ENCODE data around the gene GIPC2.
"Not testable (repeated sequence)": the region's sequence is repeated elsewhere in the genome, so short reads cannot be mapped to it uniquely, and the experiment has no call there.

The GIPC2 gene, protein sequence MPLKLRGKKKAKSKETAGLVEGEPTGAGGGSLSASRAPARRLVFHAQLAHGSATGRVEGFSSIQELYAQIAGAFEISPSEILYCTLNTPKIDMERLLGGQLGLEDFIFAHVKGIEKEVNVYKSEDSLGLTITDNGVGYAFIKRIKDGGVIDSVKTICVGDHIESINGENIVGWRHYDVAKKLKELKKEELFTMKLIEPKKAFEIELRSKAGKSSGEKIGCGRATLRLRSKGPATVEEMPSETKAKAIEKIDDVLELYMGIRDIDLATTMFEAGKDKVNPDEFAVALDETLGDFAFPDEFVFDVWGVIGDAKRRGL

DNA sequence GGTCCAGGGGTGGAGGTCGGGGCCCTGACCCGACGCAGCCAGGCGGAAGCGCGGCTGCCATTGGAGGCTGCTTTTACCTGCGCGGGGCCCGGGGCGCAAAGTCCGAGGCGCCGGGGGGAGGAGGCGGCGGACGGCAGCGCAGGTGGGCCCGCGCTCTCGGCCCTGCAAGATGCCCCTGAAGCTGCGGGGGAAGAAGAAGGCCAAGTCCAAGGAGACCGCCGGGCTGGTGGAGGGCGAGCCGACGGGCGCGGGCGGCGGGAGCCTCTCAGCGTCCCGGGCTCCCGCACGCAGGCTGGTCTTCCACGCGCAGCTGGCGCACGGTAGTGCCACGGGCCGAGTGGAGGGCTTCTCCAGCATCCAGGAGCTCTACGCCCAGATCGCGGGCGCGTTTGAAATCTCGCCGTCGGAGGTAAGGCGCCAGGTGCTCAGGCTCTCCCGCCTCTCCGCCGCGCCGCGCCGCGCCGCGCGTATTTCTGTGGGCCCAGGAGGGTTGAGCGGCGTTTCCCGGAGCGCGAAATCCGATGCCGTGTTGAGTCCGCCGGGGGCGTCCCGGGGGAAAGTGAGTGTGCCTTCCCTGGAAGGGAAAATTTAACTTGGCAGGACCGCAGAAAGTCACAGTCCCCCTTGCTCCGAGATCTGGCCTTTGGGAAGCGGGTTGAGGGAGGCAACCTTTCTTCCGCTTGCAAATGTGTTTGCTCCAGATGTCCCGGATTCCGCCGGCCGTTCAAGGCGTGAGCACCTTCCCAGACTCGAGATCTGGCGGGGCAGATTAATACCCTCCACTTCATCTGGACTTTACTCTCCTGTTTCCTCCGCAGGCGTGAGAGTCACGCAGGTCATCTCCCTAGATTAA lies at the start of gene GIPC2:
Gene GIPC2, plus strand, starts transcription at position 41 of the 853 bp plus-strand sequence. Its CDS starts 129 bp downstream, at position 170.
- Mint-ChIP-seq H3K27me3 (ENCODE audit: low read depth) (peaks cover 53% of the 10 kb centered on the region), H3K4me3 (peak within 1 kb of the TSS; percentile 68), H3K9me3 (no peaks in the 10 kb centered on the region), H3K36me3 (ENCODE audit: low read depth) (no peaks in the 10 kb centered on the region), H3K27ac (no peak within 1 kb of the TSS), H3K4me1 (ENCODE audit: low read depth) (peaks cover 13% of the 10 kb centered on the region)

DNA sequence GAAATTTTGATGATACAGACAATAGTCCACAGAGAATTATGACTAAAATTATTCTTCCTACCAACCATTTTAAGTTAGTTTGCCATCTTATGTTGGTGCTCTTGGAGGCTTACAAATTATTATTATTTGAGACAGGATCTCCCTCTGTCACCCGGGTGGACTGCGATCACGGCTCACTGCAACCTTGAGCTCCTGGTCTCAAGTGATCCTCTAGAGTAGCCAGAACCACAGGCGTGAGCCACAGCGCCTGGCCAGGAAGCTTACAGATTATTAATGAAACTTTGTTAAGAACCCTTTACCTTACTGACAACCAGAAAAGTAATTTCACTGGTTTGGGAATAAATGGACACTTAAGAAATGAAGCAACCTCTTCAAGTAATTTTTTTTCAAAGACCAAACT lies 49.0 kb upstream of the GIPC2 start:
- peaks cover 6% of the 10 kb centered on the region for H3K36me3 Mint-ChIP-seq (ENCODE audit: low read depth)
- no peak overlapping the region for H3K27ac Mint-ChIP-seq
- H3K9me3 Mint-ChIP-seq: no peaks in the 10 kb centered on the region
- peaks cover 2% of the 10 kb centered on the region for H3K4me1 Mint-ChIP-seq (ENCODE audit: low read depth)
- H3K27me3 Mint-ChIP-seq (ENCODE audit: low read depth): no peaks in the 10 kb centered on the region
- no peak overlapping the region for H3K4me3 Mint-ChIP-seq

DNA sequence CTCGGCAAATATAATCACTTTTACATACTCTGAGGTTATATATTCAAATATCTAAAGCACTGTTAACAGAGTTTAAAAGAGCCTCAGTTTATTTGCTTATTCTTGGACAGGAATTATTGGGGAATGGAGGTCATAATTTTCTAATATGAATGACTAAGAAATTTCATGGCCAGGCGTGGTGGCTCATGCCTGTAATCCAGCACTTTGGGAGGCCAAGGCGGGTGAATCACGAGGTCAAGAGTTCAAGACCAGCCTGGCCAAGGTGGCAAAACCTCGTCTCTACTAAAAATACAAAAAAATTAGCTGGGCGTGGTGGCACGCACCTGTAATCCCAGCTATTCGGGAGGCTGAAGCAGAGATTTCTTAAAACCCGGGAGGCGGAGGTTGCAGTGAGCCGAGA lies 45.2 kb upstream of the GIPC2 start:
- not testable (repeated sequence) for H3K36me3 Mint-ChIP-seq (ENCODE audit: low read depth)
- peaks cover 16% of the 10 kb centered on the region for H3K4me1 Mint-ChIP-seq (ENCODE audit: low read depth)

DNA sequence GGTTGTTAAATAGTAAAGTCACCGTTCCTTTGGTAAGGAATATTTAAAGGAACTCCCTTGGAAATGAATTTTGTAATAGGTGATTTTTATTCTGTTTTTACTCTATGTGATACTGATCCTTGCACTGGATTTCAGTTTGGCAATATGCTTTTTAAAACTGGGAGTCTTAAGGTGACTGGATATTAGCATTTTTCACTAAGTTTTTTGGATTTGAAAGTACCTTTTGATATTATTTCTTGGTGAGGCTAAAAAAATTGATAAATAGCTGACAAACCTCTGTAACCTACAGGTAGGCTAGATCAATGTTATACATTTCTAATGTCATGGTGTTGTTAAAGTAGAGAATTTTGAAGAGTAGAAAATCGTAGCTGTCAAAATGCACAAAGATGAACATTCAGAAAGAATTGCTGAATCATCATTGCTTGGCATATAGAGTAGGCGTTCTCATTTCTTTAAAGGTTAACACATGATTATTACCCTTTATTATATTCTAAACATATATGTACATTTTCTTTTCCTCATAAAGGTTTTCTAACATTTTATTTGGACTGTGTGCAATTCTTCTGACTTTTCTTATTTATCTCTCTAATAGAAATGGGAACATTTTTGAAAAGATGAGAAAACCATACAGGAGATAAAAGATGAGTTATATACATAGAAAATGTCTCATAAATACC lies 42.6 kb upstream of the GIPC2 start:
- H3K4me1 Mint-ChIP-seq (ENCODE audit: low read depth): peaks cover 24% of the 10 kb centered on the region
- no peak overlapping the region for H3K4me3 Mint-ChIP-seq
- peaks cover 3% of the 10 kb centered on the region for H3K27me3 Mint-ChIP-seq (ENCODE audit: low read depth)

More for the DNA sequence above, 45.2 kb upstream of the GIPC2 start:
- not testable (repeated sequence) for H3K4me3 Mint-ChIP-seq; H3K27ac Mint-ChIP-seq; H3K27me3 Mint-ChIP-seq (ENCODE audit: low read depth); H3K9me3 Mint-ChIP-seq

DNA sequence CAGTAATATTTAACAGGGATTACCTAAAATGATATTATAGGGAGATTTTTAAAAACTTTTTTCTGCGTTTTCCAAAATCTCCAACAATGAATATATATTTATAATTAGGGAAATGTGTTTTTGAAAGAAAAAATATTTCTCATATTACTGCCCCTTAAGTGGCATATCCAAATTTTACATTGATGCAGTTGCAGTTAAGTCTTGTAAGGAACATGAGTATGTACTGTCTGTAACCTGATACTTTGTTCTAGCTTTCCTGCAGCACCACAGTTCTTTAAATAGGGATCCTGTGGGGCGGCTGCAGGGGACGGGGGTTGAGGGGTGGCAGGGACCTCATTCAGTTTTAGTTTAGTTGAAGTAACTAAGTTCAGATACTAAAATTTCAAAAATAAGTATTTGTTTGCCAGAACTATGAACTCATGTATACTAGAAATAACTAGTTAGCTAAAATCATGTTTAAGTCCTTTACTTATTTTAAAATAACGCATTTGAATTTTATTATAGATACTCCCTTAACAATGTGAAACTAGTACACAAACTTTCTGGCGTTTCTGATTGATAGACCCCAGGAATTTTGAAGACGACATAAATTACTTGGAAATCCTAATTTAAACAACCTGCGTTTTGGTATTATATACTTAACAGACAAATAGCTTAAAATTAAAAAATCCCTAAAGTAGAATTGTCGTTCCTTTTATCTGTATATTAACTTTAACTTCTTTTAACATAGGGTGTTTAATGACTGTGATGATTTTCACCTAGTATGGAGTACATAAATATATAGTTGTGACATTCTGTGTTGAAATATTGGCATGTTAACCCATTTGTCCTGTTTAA lies 41.7 kb upstream of the GIPC2 start:
- H3K36me3 Mint-ChIP-seq (ENCODE audit: low read depth): peaks cover 5% of the 10 kb centered on the region
- peaks cover 3% of the 10 kb centered on the region for H3K27me3 Mint-ChIP-seq (ENCODE audit: low read depth)

More for the DNA sequence above, 42.6 kb upstream of the GIPC2 start:
- peak overlapping the region; percentile 64 for H3K27ac Mint-ChIP-seq
- H3K9me3 Mint-ChIP-seq: no peaks in the 10 kb centered on the region
- H3K36me3 Mint-ChIP-seq (ENCODE audit: low read depth): peaks cover 3% of the 10 kb centered on the region

DNA sequence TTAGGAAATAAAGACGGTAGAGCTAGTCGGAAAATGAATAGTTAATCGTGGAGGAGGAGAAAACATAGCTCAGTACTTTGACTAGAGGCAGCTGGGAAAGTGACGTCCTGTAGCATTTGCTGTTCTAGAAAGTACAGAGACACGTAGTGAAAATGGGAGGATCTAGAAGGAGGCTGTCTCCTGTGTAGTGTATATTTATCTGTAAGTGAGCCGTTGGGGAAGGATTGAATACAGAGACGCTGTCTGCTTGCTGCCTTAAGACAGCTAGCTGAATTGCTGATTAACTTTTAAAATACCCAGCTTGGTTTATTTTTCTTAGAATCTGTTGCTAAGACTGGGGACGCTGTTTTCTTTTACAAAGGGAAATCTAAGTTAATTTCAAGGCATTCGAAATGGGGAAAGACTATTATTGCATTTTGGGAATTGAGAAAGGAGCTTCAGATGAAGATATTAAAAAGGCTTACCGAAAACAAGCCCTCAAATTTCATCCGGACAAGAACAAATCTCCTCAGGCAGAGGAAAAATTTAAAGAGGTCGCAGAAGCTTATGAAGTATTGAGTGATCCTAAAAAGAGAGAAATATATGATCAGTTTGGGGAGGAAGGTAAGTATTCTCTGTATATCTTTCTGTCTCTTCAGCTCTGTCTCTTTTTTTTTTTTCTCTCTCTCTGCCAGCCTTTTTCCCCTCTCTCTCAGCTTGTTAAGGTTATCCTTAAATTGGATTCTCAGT lies 40.9 kb upstream of the GIPC2 start, which contains the start of gene DNAJB4:
Gene DNAJB4, plus strand, starts transcription at position 221 of the 729 bp plus-strand sequence. Its CDS starts 172 bp downstream, at position 393.
- Mint-ChIP-seq H3K27ac (peak within 1 kb of the TSS; percentile 98), H3K27me3 (ENCODE audit: low read depth) (peaks cover 3% of the 10 kb centered on the region), H3K36me3 (ENCODE audit: low read depth) (peaks cover 7% of the 10 kb centered on the region), H3K4me3 (peak within 1 kb of the TSS; percentile 91), H3K9me3 (no peaks in the 10 kb centered on the region), H3K4me1 (ENCODE audit: low read depth) (peaks cover 27% of the 10 kb centered on the region)

More for the DNA sequence above, 41.7 kb upstream of the GIPC2 start:
- Mint-ChIP-seq H3K4me3 (peak overlapping the region; percentile 91), H3K27ac (peak overlapping the region; percentile 98), H3K9me3 (no peaks in the 10 kb centered on the region), H3K4me1 (ENCODE audit: low read depth) (peaks cover 27% of the 10 kb centered on the region)

DNA sequence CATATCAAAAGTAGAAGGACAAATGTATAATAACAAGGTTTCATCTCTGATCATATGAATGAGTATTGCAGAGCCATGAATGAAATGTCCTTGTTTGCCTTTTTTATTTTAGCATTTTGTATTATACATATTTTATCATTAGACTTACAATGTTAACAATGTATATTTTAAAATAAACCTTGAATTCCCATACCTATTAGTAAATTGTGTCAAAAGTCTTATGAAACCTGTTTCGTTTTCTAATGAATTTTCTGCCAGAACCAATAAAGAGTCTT lies 40.4 kb upstream of the GIPC2 start:
- H3K4me1 Mint-ChIP-seq (ENCODE audit: low read depth): peaks cover 27% of the 10 kb centered on the region

DNA sequence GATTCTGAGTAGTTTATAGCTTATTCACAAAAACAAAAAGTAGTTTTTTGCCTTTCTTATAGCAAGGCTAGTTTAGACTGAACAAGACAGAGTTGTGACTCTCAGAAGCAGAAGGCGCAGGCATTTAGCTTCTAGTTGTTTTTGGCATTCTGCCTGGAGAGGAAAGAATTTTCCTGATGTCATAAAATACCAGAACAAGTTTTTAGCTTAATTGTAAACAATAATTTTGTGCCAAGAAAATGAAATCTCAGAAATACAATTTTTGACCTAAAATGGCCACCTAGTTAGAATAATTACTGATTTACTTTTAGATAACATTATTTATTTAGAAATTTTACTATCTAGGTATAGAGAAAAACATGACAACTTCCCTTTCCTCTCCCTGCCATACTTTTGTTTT lies 40.0 kb upstream of the GIPC2 start:
- Mint-ChIP-seq H3K9me3 (no peaks in the 10 kb centered on the region), H3K27ac (peak overlapping the region; percentile 98), H3K4me3 (peak overlapping the region; percentile 91), H3K4me1 (ENCODE audit: low read depth) (peaks cover 28% of the 10 kb centered on the region), H3K36me3 (ENCODE audit: low read depth) (peaks cover 7% of the 10 kb centered on the region), H3K27me3 (ENCODE audit: low read depth) (peaks cover 3% of the 10 kb centered on the region)

More for the DNA sequence above, 40.4 kb upstream of the GIPC2 start:
- H3K36me3 Mint-ChIP-seq (ENCODE audit: low read depth): peaks cover 7% of the 10 kb centered on the region
- peak overlapping the region; percentile 98 for H3K27ac Mint-ChIP-seq
- H3K9me3 Mint-ChIP-seq: no peaks in the 10 kb centered on the region
- H3K27me3 Mint-ChIP-seq (ENCODE audit: low read depth): peaks cover 3% of the 10 kb centered on the region
- H3K4me3 Mint-ChIP-seq: peak overlapping the region; percentile 91

DNA sequence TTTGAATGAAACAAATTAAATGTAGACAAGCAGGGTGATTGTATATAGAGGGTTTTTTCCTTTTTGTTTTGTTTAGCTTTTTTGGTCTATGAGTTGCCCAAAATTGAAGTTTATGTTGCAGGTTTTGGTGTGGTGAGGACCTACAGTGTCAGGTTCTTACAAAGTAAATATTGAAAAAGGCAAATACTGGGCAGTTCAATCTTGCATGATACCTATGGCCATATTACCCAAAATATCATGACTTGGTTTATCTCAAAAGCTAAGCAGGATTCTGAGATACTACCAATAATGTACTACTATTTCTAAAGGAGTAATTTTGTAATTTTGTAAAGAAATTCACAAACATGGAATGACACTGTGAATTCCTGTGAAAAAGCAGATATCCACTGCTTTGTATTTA lies 39.2 kb upstream of the GIPC2 start:
- peaks cover 28% of the 10 kb centered on the region for H3K4me1 Mint-ChIP-seq (ENCODE audit: low read depth)
- H3K9me3 Mint-ChIP-seq: no peaks in the 10 kb centered on the region
- H3K27ac Mint-ChIP-seq: no peak overlapping the region
- peak overlapping the region; percentile 85 for H3K4me3 Mint-ChIP-seq
- peaks cover 7% of the 10 kb centered on the region for H3K36me3 Mint-ChIP-seq (ENCODE audit: low read depth)
- peaks cover 3% of the 10 kb centered on the region for H3K27me3 Mint-ChIP-seq (ENCODE audit: low read depth)

DNA sequence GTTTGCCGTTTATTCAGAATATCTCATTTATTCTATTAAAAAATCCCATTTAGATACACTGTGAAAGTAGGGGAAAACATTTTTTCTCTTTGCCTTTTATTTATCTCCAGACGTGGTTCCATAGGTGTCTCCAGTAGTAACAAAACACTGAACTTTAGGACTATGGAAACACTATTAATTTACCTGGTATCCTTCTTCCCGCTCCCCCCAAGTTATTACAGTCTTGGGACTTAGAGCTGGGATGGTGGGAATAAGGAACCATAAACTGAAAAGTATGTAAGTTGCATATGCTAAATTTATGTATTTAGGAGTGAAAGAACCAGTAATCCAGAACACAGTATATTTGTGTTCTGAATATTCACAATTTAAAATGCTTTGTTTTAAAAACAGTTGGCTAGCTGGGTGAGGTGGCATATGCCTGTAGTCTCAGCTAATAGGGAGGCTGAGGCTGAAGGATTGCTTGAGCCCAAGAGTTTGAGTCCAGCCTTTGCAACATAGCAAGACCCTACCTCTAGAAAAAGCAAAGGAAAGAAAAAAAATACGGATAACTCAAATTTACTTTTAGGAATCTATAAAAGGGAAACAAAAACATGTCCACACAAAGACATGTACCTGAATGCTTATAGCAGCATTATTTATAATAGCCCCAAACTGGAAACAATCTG lies 38.0 kb upstream of the GIPC2 start:
- Mint-ChIP-seq H3K4me3 (no peak overlapping the region), H3K9me3 (no peaks in the 10 kb centered on the region), H3K4me1 (ENCODE audit: low read depth) (peaks cover 26% of the 10 kb centered on the region), H3K27ac (no peak overlapping the region), H3K27me3 (ENCODE audit: low read depth) (peaks cover 3% of the 10 kb centered on the region), H3K36me3 (ENCODE audit: low read depth) (peaks cover 7% of the 10 kb centered on the region)

DNA sequence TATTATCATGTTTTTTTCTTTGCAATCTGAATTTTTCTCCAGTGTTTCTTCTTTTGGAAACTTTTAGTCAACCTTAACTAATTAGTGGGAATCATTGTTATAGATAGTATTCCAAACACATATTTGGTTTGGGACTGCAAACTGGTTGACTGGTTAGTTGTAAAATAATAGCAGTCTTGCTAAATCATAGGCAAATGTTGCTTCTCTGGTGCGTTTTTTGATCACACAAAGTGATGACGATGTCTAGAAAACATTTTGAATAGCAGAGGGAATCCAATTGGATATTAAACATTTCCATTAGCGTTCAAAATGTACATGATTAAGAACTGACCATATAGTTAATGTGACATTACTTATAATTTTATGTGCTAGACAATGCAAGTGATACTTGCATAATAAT lies 36.5 kb upstream of the GIPC2 start:
- Mint-ChIP-seq H3K4me3 (no peak overlapping the region), H3K27ac (no peak overlapping the region), H3K36me3 (ENCODE audit: low read depth) (peaks cover 12% of the 10 kb centered on the region), H3K9me3 (no peaks in the 10 kb centered on the region), H3K27me3 (ENCODE audit: low read depth) (peaks cover 3% of the 10 kb centered on the region), H3K4me1 (ENCODE audit: low read depth) (peaks cover 17% of the 10 kb centered on the region)

DNA sequence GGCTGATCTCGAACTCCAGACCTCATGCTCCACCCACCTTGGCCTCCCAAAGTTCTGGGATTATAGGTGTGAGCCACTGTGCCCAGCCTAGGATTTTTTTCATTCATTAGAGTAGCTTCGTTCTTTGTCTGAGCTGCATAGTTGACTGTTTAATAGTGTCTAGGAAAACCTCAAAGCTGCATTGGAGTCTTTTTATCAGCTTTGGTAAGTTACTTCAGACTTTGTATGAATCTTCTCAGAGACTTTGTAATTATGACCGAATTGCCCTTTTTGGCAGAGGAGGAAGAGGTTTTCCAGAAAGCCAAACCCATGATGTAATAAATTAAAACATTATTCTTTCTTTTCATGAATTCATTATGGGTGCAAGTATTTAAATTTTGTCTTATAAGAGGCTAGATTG lies 35.9 kb upstream of the GIPC2 start:
- H3K27ac Mint-ChIP-seq: no peak overlapping the region
- no peak overlapping the region for H3K4me3 Mint-ChIP-seq
- no peaks in the 10 kb centered on the region for H3K9me3 Mint-ChIP-seq
- no peaks in the 10 kb centered on the region for H3K27me3 Mint-ChIP-seq (ENCODE audit: low read depth)
- H3K36me3 Mint-ChIP-seq (ENCODE audit: low read depth): peaks cover 9% of the 10 kb centered on the region
- H3K4me1 Mint-ChIP-seq (ENCODE audit: low read depth): peaks cover 15% of the 10 kb centered on the region

DNA sequence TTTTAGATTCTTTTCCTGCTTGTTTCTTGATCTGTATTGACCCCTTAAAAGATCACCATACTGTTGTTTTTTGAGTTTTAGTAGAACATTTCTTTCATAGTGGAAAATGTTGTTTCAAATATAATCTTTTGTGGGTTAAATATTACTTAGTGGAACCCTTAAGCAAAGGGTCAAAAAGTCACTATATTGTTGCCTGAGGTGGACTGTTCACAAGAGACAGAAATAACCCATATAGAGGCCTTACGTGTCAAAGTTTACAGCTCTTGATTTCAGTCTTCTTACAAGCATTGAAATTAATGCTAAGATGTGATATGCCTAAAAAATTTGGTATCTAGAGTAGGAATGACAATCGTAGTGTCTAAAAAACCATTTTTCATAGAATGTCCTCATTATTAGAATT lies 34.7 kb upstream of the GIPC2 start:
- Mint-ChIP-seq H3K4me1 (ENCODE audit: low read depth) (peaks cover 15% of the 10 kb centered on the region), H3K4me3 (no peak overlapping the region), H3K27ac (no peak overlapping the region), H3K9me3 (no peaks in the 10 kb centered on the region), H3K27me3 (ENCODE audit: low read depth) (no peaks in the 10 kb centered on the region), H3K36me3 (ENCODE audit: low read depth) (peaks cover 9% of the 10 kb centered on the region)

Measured in T-helper 1 cell treated with Interleukin-12 subunit alpha and Interleukin-12 subunit beta and Interleukin-4 antibody, amounts not matched to agents 30 μg/mL and 1 μg/mL, for 36 hours (primary cell).